Heart right ventricle (tissue), 16 donors: ENCODE results near the gene HACD4. TPM values are rescaled to one million over a fixed set of nuclear protein-coding genes. Genes with fewer than 3 reads are reported as not detected.
A peak's percentile ranks its signal among the peaks of the same experiment; 100 is the strongest.
"Not testable (repeated sequence)": the region's sequence is repeated elsewhere in the genome, so short reads cannot be mapped to it uniquely, and the experiment has no call there.

ENCODE experiments used
- ATAC-seq, 8 donors: fragments of 200-7000 bp; cut with Tn5 transposase; one replicate each; pipeline ENCODE4 v1.9.1; 2020; ENCODE audit warnings: mild to moderate bottlenecking in 8 of 8, moderate library complexity in 8 of 8, moderate number of reproducible peaks in 1 of 8
- DNase-seq, 2 donors: peaks; one replicate each; pipeline ENCODE4 v3.0.0-alpha.2; 2020
- H3K27ac ChIP-seq, 10 donors: fragments of 200-600 bp; sonication (generic) in 2 of 10; one replicate each; pipeline versions ENCODE4 v1.5.0 to v1.8.0; 2020 to 2022; ENCODE audit warnings: mild to moderate bottlenecking in 3 of 10
- H3K27me3 ChIP-seq, 7 donors: fragments of 200-600 bp; one replicate each; pipeline ENCODE4 v1.8.0; 2021 to 2022; ENCODE audit warnings: mild to moderate bottlenecking in 2 of 7
- H3K36me3 ChIP-seq, 9 donors: fragments of 200-600 bp; sonication (generic) in 1 of 9; one replicate each; pipeline versions ENCODE4 v1.5.0 to v1.8.0; 2020 to 2022; ENCODE audit warnings: mild to moderate bottlenecking in 2 of 9
- H3K4me1 ChIP-seq, 9 donors: fragments of 200-600 bp; sonication (generic) in 1 of 9; one replicate each; pipeline versions ENCODE4 v1.5.0 to v1.8.0; 2020 to 2022; ENCODE audit warnings: mild to moderate bottlenecking in 4 of 9
- H3K4me3 ChIP-seq, 10 donors: fragments of 200-600 bp; sonication (generic) in 2 of 10; one replicate each; pipeline versions ENCODE4 v1.5.0 to v1.8.0; 2020 to 2022; ENCODE audit warnings: mild to moderate bottlenecking in 7 of 10, moderate library complexity in 2 of 10
- H3K9me3 ChIP-seq, 11 donors: fragments of 200-600 bp in 10 of 11; sonication (generic) in 2 of 11; one replicate each; pipeline versions ENCODE4 v1.5.0 to v1.8.0; 2013 to 2022; ENCODE audit warnings: mild to moderate bottlenecking in 2 of 11, control low read depth in 1 of 11, moderate library complexity in 1 of 11
- CTCF ChIP-seq, 9 donors: fragments of 200-600 bp; sonication (generic) in 2 of 9; IDR thresholded peaks; one replicate each; pipeline versions ENCODE4 v1.5.0 to v1.8.0; 2021 to 2022; ENCODE audit warnings: antibody characterized with exemption in 9 of 9, mild to moderate bottlenecking in 5 of 9, moderate library complexity in 1 of 9
- WGBS, 2 donors: extraction: QIAGEN DNeasy Blood & Tissue Kit; methylation state at CpG; one replicate each; pipeline ENCODE4 v1.1.7; 2013; ENCODE audit warnings: inconsistent platforms in 1 of 2; 5-methylcytosine and 5-hydroxymethylcytosine counted together
- intact Hi-C, 10 donors: fragments of 100-400 bp; cut with DNase I; formaldehyde crosslinking; loops; one replicate each; pipeline versions ENCODE4 v1.11.1 to v1.14.2; 2022
- polyA plus RNA-seq, 2 donors: library from polyadenylated mRNA; stranded (reverse); fragments of 200-250 nt; gene quantifications; one replicate each; pipeline ENCODE4 v1.2.3, GENCODE V29; 2013
- total RNA-seq, 10 donors: library from RNA; stranded (reverse); fragmentation: NEBNext Ultra II Directional in 3 of 10; extraction: Animal tissue kit (Norgen Biotek cat#: 25700) in 3 of 10; gene quantifications; one replicate each; pipeline versions ENCODE4 v1.2.1 to v1.2.4, GENCODE V29; 2021 to 2023
- donor health status: Arrhythmogenic right ventricular cardiomyopathy.
- donor health status: ischemic (EF 13 %, LVEDD 7.1; RV severe dilation, severe dysfunction).
- donor health status: healthy with polysubstance abuse.
- donor health status: DM: no; HTN: yes; CAD: no.
- donor health status: DM: no; HTN: no; CAD: no.
- donor health status: ischemic (EF 25% LVEDD 6.9; RV normal size, moderate dysfunction).
- donor health status: ischemic (EF 25% LVEDD 5.7; RV mildly dilated, moderate dysfunction).
- donor health status: healthy.
- donor health status: DM: yes; HTN: yes; CAD: no.
- donor health status: Ischemic cardiomyopathy.
- donor health status: ischemic (EF 35%, LVEDD 5.7; RV mildly dilated, moderate dysfunction).
- donor health status: nonischemic (EF 11% LVEDD 7.7; RV severe dilation, severe dysfunction).
- donor health status: DM: yes; HTN: yes; CAD: no.
- donor health status: PGD.
- donor health status: ischemic (EF 29% LVEDD 5.4; RV normal size, mild dysfunction).
- donor health status: nonischemic (EF 23%, LVEDD 6.1; RV moderate dilation, normal function).

HACD4 gene
- total and polyA plus RNA-seq, 12 donors = 0.23 to 1.9 (median 0.61) TPM

- H3K4me1 ChIP-seq = peaks cover 0 to 20% (median 4%) of the 10 kb centered on the region in 9 donors
- peaks cover 0 to 52% (median 24%) of the 10 kb centered on the region in 9 donors for H3K36me3 ChIP-seq
- no peak overlapping the region for H3K4me3 ChIP-seq
- H3K27me3 ChIP-seq = no peaks in the 10 kb centered on the region
- TF ChIP-seq CTCF (IDR thresholded peaks at IDR 0.05) = no peak
- H3K27ac ChIP-seq = no peak overlapping the region
- H3K9me3 ChIP-seq = peaks cover 0 to 20% (median 0%) of the 10 kb centered on the region in 11 donors
- 89 to 94% methylated on average over 2 of the region's 2 CpGs for WGBS, 2 donors
- ATAC-seq (no peak), DNase-seq (no peak)
- intact Hi-C loops = no loop called here
Observed at GRCh38 chr9:20978249-20978648, 53.2 kb downstream of the HACD4 start.

GRCh38 chr9:20974191-20974938 lies 57.1 kb downstream of the HACD4 start:
- DNase-seq, H3K4me3 ChIP-seq, H3K27me3 ChIP-seq, H3K4me1 ChIP-seq, ATAC-seq, intact Hi-C loops: not testable (repeated sequence)
- WGBS, 2 donors = 69 to 72% methylated on average over 2 of the region's 2 CpGs
- peaks cover 0 to 39% (median 0%) of the 10 kb centered on the region in 11 donors for H3K9me3 ChIP-seq
- H3K36me3 ChIP-seq = peaks cover 0 to 30% (median 14%) of the 10 kb centered on the region in 9 donors
- H3K27ac ChIP-seq = peak overlapping the region in 1 of 10 donors; percentile 60

- intact Hi-C loops, ATAC-seq, DNase-seq, H3K4me3 ChIP-seq, H3K4me1 ChIP-seq, H3K27me3 ChIP-seq, H3K27ac ChIP-seq: not testable (repeated sequence)
- Histone ChIP-seq H3K36me3 (peaks cover 0 to 27% (median 14%) of the 10 kb centered on the region in 9 donors), H3K9me3 (peaks cover 0 to 39% (median 0%) of the 10 kb centered on the region in 11 donors)
- WGBS, 2 donors = 78 to 92% methylated on average over 2 of the region's 2 CpGs
Observed at GRCh38 chr9:20973246-20973947, 58.0 kb downstream of the HACD4 start.

- no peak for TF ChIP-seq CTCF (IDR thresholded peaks at IDR 0.05)
- Histone ChIP-seq H3K27me3 (no peaks in the 10 kb centered on the region), H3K4me3 (no peak overlapping the region), H3K36me3 (peaks cover 0 to 21% (median 14%) of the 10 kb centered on the region in 9 donors), H3K9me3 (peaks cover 0 to 39% (median 0%) of the 10 kb centered on the region in 11 donors), H3K4me1 (no peaks in the 10 kb centered on the region), H3K27ac (no peak overlapping the region)
- intact Hi-C loops = no loop called here
- DNase-seq (no peak), ATAC-seq (no peak)
- 97 to 100% methylated on average over 1 of the region's 1 CpG for WGBS, 2 donors
Observed at GRCh38 chr9:20972684-20973083, 58.8 kb downstream of the HACD4 start.

- Histone ChIP-seq H3K36me3 (peaks cover 0 to 12% (median 5%) of the 10 kb centered on the region in 9 donors), H3K9me3 (peaks cover 0 to 8% (median 0%) of the 10 kb centered on the region in 11 donors), H3K4me3 (no peak overlapping the region), H3K27ac (no peak overlapping the region), H3K4me1 (no peaks in the 10 kb centered on the region), H3K27me3 (no peaks in the 10 kb centered on the region)
- WGBS, 2 donors = 77 to 81% methylated on average over 4 of the region's 4 CpGs
- intact Hi-C loops = no loop called here
- peak in 1 of 8 donors; percentile 31 for ATAC-seq
- TF ChIP-seq CTCF (IDR thresholded peaks at IDR 0.05) = no peak
- no peak for DNase-seq
Observed at GRCh38 chr9:20962536-20963225, 68.8 kb downstream of the HACD4 start.
